HCT116 (cell line): ENCODE results near the gene SPSB4.

Source experiments
- TF ChIP-seq, protein P1 (sequence below), 3 experiments: fragments of 200-600 bp in 1 of 3; sonication (generic) in 1 of 3; IDR thresholded peaks in 2 of 3; conservative IDR thresholded peaks in 1 of 3; 2 replicates each; pipeline ENCODE4 v1.5.1; 2012 to 2017; ENCODE audit warnings: low read depth in 2 of 3, low read length in 2 of 3, antibody characterized with exemption in 1 of 3, borderline replicate concordance in 1 of 3, control low read depth in 1 of 3, mild to moderate bottlenecking in 1 of 3, mixed read lengths in 1 of 3, mixed run types in 1 of 3, moderate library complexity in 1 of 3; ENCODE audit not compliant: insufficient read depth in 1 of 3
- TF ChIP-seq, protein P2 (sequence below): IDR thresholded peaks from 2 replicates; pipeline ENCODE4 v1.6.1; 2012

DNA sequence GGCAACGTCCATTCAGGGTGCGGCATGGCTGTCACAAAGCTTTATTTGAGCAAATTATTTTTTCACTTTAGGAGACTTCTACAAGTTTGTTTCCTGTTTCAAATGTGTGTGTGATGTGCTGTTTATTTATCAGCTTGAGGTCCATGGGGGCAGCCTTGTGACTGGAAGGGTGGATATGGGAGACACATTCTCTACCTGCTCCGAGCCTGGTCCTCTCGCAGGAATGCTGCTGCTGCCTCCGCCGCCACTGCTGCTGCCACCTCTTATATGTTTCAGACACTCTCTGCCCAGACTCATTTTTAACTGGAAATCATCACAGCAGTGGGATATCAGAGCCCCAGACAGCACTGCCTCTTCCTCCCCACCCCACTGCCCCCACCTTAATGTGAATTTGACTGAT lies 97.0 kb downstream of the SPSB4 start:
- TF ChIP-seq, protein P1, sequence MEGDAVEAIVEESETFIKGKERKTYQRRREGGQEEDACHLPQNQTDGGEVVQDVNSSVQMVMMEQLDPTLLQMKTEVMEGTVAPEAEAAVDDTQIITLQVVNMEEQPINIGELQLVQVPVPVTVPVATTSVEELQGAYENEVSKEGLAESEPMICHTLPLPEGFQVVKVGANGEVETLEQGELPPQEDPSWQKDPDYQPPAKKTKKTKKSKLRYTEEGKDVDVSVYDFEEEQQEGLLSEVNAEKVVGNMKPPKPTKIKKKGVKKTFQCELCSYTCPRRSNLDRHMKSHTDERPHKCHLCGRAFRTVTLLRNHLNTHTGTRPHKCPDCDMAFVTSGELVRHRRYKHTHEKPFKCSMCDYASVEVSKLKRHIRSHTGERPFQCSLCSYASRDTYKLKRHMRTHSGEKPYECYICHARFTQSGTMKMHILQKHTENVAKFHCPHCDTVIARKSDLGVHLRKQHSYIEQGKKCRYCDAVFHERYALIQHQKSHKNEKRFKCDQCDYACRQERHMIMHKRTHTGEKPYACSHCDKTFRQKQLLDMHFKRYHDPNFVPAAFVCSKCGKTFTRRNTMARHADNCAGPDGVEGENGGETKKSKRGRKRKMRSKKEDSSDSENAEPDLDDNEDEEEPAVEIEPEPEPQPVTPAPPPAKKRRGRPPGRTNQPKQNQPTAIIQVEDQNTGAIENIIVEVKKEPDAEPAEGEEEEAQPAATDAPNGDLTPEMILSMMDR (IDR thresholded peaks at IDR 0.05 in 2 of 3, conservative IDR thresholded peaks at IDR 0.05 in 1 of 3; ENCODE audit: borderline replicate concordance in 1 of 3, insufficient read depth in 1 of 3, low read depth in 2 of 3, low read length in 2 of 3): no peak
- TF ChIP-seq, protein P2, sequence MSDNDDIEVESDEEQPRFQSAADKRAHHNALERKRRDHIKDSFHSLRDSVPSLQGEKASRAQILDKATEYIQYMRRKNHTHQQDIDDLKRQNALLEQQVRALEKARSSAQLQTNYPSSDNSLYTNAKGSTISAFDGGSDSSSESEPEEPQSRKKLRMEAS: no peak
